Activated CD4-positive, CD25-positive, alpha-beta regulatory T cell treated with anti-CD3 and anti-CD28 coated beads, Interleukin-2, amount 50 U/mL, for 72 hours (primary cell): ENCODE measurements around the gene LYRM4.

ENCODE experiments used
- DNase-seq: peaks from one replicate; pipeline ENCODE4 v3.0.0; 2021

LYRM4 gene

DNA sequence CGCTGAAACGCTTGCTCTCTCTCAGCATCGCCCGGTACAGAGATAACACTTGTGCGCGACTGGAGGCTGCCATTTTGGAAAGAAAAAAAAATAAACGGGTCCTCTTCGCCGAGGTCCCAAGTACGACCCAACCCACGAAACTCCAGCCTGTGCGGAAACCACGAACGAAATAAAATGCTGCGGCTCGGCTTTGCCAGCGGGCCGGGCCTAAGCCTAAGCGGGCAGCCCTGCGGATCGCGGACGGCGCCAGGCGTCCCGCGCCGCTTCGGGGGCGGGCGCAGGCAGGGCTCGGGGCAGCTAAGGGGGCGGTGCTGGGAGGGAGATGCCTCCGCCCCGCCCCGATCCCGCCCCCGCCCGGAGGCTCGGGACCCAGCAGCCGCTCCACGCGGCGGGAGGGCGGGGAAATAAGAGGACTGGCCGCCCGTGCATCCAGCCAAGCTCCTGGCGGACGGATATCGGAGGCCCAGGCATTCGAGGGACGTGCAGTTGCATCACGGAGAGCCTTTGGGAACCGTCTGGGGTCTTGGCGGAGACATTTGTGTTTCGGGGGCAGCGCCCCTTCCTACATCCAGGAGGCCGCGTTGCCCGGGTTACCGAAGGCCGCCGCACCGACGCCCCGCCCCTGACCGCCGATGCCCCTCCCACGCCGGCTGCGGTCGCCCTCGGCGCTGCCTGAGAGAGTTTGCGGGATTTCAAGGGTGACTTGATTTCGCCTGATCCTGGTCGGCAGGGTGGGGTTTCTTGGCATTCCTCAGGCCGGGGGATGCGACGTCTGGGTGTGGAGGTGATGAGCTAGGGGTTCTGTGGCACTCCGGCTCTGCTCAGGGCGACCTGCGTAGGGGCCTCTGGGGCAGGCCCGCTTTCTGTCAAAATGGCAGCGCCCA lies at the start of gene LYRM4, which contains the start of gene FARS2:
Gene LYRM4 (minus strand): TSS at position 290 of the 884 bp plus-strand sequence. CDS start 217 bp downstream, at position 73.
Gene FARS2 (plus strand): TSS at position 853 of the 884 bp plus-strand sequence.
- DNase-seq: peak; percentile 95

DNA sequence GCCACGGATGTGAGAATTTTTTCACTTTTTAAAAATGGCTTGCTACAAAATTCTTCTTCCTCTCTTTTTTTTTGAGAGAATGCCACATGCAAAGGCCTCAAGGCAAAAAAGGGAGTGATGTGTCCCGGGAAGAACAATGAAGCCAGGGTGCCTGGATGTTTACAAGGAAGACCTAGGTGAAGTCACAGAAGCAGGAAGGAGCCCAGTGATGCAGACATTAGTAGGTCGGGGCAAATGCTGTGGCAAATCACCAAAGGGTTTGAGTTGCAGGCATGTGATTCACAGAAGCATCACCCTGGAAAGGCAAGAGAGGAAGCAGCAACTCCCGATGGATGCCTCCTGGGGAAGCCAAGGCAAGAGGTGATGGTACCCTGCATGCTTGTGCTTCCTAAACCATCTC lies 47.3 kb upstream of the LYRM4 start:
- no peak for DNase-seq

DNA sequence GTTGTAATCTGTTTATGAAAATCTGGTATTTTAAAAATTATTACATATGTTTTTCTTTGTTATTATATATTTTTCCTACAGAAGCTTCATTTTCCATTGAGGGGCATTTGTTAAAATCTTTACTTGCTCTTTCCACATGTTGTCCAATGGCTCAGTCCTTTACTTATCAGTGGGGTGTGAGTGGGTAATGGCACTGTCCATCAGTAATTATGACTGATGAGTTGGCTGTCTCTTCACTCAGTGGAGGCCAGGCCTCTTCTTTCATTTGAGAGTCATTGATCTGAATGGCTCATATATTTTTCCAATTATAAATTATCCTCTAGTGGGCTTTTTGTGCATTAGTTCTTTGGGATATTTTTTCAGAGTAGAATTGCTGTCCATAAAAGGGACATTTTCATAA lies 46.3 kb upstream of the LYRM4 start:
- DNase-seq: no peak

DNA sequence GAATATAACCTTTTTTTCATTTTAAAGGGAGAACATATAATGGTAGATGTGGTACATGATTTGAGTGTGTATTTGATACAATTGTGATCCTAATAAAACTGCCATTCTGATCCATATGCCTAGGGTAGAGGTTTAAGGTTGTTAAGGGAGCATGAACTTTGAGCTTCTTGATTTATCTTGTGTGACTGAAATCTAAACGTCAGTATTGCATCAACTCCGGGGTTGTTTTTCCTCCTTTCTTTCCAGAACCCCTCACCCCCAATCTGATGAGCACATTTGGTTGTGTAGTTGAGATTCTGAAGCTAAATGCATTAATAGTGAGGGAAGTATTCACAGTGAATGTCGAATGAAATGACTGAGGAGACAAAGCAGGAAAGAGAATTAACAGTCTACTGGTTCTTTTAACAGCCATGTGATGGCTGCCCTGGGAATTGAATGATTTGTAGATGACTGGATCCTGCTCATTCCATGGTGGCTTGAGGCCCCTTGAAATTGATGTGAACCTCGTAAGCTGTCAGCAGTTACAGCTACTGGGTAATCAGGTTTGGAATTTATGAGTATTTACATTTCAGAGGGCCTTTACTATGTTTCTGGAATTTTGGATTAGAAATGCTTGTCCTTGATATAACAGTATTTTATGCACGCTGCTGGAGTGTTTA lies 45.3 kb upstream of the LYRM4 start:
- no peak for DNase-seq

DNA sequence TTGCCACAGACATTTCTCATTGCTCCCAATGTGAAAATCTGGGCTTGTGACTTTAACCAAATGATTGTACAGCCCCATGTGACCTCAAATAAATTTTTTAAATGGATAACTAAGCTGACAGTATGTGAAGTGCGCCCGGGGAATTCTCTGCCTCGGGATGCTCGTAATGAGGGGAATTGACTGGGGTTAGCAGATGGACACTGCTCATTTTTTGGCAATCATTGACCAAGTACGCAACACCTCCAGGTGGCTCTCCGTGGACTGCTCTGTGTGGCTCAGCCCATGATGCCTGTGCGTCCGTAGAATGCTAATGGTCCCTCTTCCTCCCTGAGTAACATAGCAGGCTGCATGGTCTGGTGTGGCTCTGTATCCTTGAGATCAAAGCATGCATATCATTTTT lies 42.9 kb upstream of the LYRM4 start:
- DNase-seq: no peak

DNA sequence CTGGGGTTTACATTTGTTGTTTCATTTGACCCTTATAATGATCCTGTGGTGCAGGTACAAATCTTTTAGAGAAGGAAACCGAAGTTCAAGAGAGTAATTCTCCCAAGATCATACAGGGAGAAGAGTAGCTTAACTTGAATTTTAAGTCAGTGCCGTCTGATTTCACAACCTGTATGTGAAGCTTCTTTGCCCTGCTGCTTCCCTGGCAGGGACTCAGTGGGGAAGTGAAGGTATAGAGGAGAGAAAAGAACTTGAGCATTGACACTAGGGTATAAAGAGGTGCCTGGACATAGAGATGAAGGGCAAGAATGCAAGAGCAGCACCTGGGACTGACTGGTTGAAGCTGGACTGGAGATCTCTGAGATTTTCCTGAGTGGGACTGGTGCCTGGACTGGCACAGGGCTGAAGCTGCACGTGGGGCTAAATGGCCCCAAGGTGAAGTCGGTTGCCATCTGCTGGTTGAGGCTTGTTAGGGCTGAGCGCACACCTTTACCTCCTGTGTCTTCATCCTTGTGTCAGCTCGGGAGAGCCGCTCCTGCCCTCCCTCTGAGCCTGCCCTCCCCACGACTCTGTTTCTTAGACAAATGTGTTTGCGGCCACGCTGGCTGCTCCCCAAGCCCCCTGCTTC lies 42.4 kb upstream of the LYRM4 start:
- DNase-seq: peak; percentile 54

DNA sequence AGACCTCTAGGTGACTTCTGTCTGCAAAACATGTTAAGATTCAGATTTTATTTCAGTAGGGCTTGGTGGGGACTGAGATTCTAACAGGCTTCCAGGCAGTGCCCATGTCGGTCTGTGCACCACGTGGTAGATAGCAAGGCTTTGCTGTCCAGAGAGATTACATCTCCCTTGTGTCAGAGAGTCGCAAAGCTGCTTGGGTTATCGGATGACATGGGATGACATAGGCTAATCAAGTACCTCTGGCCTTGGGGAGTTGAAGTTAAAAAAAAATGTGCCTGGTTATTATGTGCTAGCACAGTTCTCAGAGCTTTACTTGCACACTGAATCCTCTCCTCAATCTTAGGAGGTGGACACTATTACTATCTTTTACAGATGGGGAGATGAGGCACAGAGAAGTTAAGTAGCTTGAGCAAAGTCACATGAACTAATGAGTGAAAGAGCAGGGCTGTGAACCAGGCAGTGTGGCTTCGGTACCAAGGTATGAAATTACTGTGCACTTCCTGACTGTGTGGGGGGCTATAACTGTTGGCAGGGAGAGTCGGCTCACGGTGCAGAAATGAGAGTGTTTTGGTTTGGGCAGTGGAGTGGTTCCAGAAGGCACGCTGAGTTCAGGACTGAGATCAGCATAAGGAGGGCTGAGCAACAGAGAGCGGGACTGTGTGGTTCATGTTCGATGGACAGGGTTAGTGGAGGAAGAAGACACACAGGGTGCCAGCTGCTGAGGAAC lies 41.6 kb upstream of the LYRM4 start:
- peak; percentile 37 for DNase-seq

DNA sequence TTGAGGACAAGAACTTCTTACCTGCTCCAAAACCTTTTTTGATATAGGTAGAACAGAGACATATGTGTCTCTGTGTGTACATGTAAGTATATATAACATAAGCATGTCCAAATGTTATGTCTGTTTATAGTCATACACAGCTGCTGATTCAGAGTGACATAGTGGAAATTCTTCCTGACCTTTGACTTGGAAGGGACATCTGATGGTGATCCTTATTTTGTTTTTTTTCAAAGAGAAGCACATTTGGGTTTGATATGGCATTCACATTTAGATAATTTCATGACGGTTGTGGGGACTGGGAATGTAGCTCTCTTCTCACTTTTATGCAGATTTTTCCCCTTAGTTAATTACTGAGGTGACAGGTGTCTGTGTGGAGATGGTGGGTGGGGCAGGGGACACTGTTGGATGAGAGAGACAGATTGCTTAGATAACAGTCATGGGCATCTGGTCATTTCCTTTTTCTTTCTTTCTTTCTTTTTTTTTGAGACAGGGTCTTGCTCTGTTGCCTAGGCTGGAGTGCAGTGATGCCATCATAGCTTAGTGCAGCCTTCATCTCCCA lies 39.5 kb upstream of the LYRM4 start:
- no peak for DNase-seq

DNA sequence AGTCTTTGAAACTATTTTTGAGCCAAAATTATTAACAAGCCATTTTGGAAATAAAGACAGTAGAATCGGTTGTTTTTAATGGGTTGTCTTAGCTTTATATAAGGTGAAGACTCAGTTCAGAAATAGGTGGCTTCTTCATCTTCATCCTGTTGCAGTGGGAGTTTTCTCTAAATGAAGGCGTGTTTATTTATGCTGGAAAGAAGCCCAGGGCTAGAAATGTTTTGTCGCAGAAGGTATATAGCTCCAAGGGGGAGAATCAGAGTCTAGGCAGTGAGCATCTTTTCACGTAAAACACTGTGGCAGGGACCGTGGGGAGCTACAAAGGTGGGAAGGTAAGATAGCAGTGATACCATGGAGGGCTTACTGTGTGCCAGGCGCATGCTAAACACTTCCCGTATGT lies 34.9 kb upstream of the LYRM4 start:
- no peak for DNase-seq

DNA sequence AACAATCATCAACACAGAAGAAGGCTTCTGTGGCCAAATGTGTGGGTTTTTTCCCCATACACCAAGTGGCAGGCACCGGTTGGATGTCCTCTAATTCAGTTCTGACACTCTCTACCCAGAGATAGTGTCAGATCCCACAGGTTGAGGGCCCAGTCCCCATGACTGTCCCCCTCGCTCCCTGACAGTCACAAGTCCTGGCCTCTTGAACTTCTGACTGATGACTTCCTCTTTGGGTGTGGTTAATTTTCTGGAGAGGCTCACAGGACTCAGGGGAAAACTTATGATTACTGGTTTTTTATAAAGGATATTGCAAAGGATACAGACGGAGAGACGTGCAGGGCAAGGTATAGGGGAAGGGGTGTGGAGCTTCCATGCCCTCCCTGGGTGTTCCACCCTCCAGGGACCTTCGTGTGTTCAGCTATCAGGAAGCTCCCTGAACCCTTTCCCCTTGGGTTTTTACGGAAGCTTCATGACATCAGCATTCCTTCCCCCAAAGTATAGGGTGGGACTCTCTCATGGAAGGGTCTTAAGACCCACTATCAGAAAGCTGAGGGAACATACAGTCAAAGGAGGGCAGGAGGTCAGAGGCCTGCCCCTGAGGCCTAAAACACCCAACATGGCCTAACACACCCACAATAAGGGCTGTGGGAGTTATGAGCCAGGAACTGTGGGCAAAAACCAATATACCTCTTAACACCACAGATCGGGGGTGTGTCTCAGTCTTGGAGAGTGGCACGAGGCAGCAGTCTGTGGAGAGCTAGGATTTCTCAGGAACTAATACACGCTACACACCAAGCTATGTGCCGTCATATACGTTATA lies 33.9 kb upstream of the LYRM4 start:
- DNase-seq: no peak

DNA sequence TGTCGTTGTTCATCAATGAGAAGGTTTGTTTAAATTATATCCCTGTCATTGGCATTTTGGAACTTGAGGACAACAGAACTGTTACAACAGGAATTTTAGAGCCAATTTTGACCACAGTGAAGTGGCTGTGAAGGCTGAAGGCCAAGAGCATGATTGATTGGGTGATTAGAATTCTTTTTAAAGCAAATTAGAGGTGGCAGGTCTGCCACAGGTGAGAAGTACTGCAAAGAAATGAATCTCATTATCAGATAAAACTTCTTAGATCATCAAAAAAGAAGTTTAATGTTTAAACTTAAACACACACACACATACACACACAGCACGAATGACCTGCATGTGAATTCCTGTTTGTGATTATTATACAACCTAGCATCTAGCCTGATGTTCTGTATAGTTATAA lies 32.9 kb upstream of the LYRM4 start:
- no peak for DNase-seq

DNA sequence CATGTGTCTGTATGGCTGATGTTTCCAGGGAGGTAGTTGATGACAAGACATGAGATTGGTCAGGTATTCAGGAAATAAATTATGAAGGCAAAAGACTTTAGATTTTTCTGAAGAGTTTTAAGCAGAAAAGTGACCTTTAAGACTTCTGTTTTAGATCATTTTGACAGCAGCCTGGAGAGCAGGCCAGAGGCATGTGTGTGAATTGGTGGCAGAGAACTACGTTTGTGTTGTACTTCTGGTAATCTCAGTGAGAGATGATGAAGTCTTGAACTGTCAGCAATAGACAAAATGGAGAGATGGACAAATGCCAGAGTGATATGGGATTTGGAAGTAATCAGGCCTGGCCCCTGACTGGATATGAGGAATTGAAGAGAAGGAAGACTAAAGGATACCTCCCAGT lies 31.4 kb upstream of the LYRM4 start:
- no peak for DNase-seq

DNA sequence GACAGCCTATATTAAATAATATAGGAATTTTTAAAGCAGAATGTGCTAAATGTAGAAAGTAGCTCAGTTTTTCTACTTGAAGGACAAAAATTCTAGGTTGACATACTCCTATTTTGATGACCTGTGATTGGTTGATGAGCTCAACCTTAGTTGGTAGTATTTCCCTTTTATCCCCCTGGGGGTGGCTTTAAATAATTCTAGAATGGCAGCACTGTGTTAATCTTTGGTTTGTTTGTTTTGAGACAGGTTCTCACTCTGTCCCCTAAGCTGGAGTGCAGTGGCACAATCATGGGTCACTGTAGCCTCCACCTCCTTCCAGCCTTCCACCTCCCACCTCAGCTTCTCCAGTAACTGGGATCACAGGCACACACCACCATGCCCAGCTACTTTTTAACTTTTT lies 29.8 kb upstream of the LYRM4 start:
- DNase-seq: no peak

DNA sequence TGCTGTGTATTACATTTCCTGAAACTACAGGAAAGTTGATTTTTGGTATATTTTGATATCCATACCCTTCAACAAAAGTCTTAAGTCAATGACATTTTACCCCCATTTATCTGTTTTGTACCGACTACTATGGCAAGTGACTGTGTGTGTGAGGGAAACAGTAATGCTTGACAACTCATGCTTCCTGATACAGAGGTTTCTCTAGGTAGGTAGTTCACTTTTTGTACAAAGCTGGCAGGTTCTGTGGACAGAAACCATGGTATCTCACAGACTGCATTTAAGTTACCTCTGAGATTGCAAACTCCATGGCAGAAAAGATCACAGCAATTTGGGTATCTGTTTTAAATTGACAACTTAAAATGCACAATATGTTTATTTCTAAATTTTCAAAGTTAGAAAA lies 29.3 kb upstream of the LYRM4 start:
- no peak for DNase-seq

DNA sequence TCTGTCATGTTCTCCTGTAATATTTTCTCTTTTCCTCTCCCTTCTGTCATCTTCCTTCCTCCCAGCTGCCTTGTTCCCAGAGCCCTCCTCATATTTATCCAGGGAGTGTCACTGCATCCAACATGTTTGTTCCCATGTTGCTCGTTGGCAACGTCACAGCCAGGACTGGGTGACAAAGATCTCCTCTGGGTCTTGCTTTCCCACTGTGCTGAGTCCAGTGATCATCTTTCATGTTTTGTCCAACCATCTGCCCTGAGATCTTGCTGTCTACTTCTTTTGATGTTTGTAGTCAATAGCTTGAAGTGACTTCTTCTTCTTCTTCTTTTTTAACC lies 27.2 kb upstream of the LYRM4 start:
- no peak for DNase-seq

DNA sequence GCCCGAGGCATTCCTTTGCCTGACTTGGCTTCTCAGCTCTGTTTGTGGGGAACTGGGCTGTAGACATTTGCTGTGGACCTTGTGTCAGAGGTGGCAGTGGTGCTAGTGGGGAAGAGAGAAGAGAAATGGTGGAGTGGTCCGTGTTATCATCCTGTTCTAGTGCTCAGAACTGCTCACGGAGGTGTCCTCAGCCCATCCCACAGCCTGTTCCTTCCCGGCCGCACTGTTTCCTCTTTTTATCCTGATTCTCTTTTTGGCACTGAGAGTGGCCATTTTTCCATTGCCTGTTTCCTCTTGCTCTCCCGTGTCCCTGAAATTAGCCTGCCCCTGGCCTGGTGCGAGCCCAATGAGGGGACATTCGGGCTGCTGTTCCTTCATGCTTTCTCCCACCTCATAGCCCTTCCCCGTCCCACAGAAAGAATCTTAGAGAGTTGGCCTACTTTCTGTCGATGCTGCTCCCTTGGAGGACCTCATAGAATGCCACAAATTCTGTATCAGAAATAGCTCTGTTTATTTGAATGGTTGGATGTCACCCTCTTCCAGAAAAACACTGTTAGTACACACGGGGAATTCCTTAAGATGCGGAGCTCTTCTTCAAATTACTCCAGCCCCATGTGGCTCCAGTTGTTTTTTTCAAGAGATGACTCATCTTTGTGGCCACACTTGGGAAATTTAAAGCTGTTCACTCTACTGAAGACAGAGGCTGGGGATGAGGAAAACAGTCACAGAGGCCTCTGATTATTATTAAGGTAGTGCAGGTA lies 26.6 kb upstream of the LYRM4 start:
- DNase-seq: no peak

DNA sequence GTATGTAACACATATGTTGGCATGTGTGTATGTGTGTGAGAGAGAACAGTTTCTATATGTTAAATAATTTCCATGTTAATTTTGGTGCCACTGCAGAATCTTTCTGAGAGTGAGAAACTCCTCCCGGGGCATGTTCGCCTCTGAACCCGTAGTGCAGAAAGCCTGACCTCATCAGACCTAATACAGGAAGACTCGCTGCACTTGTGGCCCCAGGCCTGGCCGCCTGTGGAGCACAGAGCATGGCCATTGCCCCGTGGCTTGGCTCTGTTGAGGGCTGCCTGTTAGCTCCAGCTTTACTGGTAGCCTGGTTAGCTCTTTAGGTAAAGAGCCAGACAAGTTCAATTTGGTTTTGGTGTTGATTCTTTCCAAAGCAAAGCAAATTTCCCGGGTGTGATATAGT lies 26.0 kb upstream of the LYRM4 start:
- no peak for DNase-seq

DNA sequence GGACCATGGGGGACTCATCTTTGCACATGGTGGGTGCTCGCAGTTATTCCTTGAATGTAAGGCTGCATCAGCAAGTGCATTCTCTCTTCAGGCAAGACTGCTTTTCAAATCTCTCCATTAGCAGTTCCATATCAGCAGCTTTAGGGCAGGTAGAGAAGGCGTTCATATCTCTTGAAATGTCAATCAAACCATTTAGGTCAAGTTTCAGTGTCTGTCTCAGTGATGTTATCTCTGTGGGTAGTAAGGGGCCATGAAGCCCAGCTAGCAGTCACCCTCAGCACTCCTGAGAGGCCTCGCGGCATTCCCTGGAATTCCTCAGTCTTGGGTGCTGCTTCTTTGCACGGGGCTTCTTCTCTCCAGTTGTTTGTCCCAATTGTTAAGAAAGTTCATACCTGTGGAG lies 24.8 kb upstream of the LYRM4 start:
- no peak for DNase-seq

DNA sequence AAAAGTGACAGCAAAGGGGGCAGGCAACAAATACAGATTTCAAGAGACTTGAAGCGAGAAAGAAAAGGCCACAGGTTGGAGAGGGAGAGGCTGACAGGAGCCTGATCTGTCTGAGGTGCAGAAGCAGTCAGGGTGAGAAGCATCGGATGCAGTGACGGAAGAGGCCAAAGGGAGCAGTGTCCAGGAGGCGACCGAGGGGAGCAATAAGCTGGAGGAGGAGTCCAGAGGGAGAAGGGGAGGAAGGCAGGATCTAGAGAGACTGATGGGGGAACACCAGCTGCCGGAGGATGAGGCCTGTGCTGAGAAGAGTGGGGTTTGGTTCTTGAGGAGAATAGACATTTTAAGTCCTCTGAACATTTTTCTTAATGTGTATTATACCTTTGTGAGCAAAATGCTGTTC lies 24.3 kb upstream of the LYRM4 start:
- DNase-seq: no peak

DNA sequence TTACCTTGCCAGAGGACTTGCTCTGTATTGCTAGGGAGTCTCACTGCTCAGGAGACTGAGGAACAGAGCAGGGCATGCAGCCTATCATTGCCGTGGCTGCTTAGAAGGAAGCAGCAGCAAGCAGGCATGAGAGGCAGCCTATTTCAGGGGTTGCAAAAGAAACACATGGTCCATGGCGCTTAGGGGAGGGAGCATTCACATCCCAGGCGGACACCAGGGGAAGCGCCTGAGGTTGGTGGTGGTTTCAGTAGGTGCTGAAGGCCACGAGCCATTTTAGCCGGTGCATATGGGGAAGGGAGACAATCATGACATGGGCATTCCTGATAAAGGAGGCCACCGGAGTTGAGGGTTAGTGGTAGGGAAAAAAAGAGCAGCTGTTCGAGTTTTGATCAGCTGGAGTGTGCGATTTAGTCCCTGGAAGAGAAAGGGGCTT lies 21.5 kb upstream of the LYRM4 start:
- no peak for DNase-seq

DNA sequence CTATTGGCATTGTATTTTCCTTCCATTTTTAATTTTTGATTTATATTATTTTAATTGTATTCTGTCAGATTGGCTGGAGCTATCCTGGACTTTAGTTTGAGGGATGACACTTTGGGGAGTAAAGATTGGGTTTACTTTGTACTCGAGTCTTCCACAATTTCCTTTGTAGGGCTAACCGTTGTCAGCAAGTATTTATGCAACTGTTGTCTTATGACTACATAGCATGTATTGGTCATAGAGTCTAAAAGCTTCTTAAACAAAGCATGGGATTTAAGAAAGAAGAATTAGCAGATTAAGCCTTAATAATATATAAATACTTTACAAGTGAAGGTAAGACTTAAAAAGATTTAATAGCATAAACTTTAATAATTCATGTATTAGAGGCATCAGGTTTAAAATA lies 20.2 kb upstream of the LYRM4 start:
- DNase-seq: no peak
